DMS153 treated with DMSO at 0.1 percent for 48 hours (cell line): ENCODE results near the gene UBE2L3.
"Not testable (repeated sequence)": the region's sequence is repeated elsewhere in the genome, so short reads cannot be mapped to it uniquely, and the experiment has no call there.

Experiments used
- DNase-seq: peaks from one replicate; lab custom pipeline; 2025; ENCODE audit not compliant: unreplicated experiment; lab: John Stamatoyannopoulos, UW

Gene UBE2L3

GRCh38 chr22:21599053-21599893 is 31.8 kb downstream of the UBE2L3 start:
- DNase-seq: no peak

GRCh38 chr22:21602579-21602978 is 35.1 kb downstream of the UBE2L3 start:
- DNase-seq: no peak

- no peak for DNase-seq
Measured at GRCh38 chr22:21603973-21604372, 36.5 kb downstream of the UBE2L3 start.

GRCh38 chr22:21605887-21606564 is 38.5 kb downstream of the UBE2L3 start:
- DNase-seq: no peak

- DNase-seq: no peak
Measured at GRCh38 chr22:21606775-21607174, 39.3 kb downstream of the UBE2L3 start.

GRCh38 chr22:21609556-21610157 is 42.1 kb downstream of the UBE2L3 start:
- DNase-seq: not testable (repeated sequence)

GRCh38 chr22:21611210-21611977 is 43.9 kb downstream of the UBE2L3 start:
- DNase-seq: no peak

- DNase-seq: no peak
Measured at GRCh38 chr22:21612858-21613257, 45.3 kb downstream of the UBE2L3 start.

GRCh38 chr22:21613553-21614233 is 46.2 kb downstream of the UBE2L3 start:
- no peak for DNase-seq

GRCh38 chr22:21615731-21616130 is 48.2 kb downstream of the UBE2L3 start:
- DNase-seq: no peak

GRCh38 chr22:21617337-21617736 is 49.8 kb downstream of the UBE2L3 start:
- DNase-seq: not testable (repeated sequence)

GRCh38 chr22:21621025-21621424 is 53.5 kb downstream of the UBE2L3 start:
- DNase-seq: no peak

- no peak for DNase-seq
Measured at GRCh38 chr22:21622011-21622918, 54.8 kb downstream of the UBE2L3 start.

- no peak for DNase-seq
Measured at GRCh38 chr22:21622919-21623647, 55.6 kb downstream of the UBE2L3 start.

GRCh38 chr22:21623648-21623970 is 56.1 kb downstream of the UBE2L3 start:
- no peak for DNase-seq

GRCh38 chr22:21624120-21624879 is 56.8 kb downstream of the UBE2L3 start:
- DNase-seq: no peak

GRCh38 chr22:21624880-21625791 is 57.6 kb downstream of the UBE2L3 start:
- DNase-seq: no peak
